Activated CD8-positive, alpha-beta memory T cell treated with anti-CD3 and anti-CD28 coated beads, Interleukin-2, amount 50 U/mL, for 48 hours (primary cell): ENCODE measurements around the gene CPSF4L.

ENCODE experiments used
- DNase-seq: peaks from one replicate; pipeline ENCODE4 v3.0.0-alpha.2; 2020

CPSF4L gene

DNA sequence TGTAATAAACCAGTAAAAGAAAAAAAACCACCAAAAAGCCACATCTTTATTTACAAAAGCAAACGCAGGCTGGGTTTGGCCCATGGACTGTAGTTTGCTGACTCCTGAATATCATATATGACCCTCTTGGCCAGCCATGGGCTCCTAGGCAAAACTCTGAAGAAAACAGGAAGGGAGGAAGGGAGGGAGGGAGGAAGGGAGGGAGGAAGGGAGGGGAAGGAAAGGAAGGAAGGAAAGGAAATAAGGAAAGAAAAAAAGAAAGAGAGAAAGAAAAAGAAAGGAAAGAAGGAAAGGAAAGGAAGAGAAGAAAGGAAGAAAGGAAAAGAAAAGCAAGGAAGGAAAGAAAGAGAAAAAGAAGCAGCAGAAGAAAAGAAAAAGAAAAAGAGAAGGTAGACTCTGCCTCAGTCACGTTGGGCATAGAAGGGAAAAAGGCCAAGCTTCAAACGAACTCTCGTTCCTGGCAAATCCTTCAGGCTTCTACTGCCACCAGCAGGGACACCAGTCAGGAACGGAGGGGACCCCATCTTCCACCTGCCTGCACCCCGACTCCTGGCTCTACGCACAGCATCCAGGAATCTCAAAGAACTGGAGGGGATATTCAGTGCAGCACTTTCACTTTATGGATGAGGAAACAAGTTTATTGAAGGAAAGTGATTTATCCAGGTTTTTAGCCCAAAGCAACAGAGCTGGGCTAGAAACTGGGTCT lies 28.0 kb upstream of the CPSF4L start:
- no peak for DNase-seq

DNA sequence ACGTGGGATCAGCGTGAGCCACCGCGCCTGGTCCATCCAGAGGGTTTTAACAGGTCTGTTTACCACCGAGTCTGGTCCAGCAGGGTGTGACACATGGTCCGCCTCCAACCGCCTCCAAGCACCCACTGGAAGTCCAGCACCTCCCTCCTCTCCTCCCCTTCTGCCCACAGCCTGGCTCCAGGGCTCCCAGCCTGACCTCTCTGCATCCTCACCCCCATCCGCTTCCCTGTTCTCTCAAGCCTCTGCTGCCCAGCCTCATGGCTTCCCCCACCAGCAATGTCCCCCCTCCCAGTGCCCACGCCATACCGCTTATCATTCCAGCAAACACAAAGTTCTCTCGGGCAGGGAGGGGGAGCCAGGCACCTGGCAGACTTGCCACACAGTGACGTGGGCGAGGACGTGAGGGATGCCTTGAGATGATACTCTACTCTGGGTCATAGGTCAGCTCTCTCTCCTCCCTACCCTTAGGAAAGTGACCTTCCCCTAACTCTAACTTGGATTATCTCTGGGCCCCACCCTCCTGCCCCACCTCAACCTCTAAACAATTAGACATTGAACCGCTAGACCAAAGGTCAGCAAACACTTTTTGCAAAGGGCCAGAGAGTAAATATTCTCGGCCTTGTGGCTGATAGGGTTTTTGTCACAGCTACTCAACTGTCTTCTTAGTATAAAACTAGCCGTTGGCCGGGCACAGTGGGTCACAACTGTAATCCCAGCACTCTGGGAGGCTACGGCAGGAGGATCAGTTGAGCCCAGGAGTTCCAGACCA lies 27.0 kb upstream of the CPSF4L start:
- DNase-seq: no peak

DNA sequence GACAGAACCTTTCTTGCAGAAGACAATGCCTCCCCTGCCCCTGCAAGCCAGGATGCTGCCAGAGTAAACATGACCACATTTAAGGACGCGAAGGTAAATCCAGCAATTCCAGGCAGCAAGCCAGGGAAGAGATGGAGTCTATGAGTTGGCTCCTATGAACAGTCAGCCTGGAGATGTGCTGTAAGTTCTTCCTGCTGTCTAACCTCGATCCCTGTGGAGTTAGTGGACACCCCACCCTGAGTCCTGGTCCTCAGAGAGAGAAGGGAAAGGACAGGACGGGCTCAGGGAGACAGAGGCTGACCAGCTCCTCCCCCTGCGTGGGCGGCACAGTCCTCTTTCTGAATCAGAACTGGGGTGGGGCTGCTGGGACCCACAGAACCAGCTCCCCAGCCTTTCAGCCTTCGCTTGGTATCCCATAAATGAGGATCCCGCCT lies 25.2 kb upstream of the CPSF4L start:
- no peak for DNase-seq

DNA sequence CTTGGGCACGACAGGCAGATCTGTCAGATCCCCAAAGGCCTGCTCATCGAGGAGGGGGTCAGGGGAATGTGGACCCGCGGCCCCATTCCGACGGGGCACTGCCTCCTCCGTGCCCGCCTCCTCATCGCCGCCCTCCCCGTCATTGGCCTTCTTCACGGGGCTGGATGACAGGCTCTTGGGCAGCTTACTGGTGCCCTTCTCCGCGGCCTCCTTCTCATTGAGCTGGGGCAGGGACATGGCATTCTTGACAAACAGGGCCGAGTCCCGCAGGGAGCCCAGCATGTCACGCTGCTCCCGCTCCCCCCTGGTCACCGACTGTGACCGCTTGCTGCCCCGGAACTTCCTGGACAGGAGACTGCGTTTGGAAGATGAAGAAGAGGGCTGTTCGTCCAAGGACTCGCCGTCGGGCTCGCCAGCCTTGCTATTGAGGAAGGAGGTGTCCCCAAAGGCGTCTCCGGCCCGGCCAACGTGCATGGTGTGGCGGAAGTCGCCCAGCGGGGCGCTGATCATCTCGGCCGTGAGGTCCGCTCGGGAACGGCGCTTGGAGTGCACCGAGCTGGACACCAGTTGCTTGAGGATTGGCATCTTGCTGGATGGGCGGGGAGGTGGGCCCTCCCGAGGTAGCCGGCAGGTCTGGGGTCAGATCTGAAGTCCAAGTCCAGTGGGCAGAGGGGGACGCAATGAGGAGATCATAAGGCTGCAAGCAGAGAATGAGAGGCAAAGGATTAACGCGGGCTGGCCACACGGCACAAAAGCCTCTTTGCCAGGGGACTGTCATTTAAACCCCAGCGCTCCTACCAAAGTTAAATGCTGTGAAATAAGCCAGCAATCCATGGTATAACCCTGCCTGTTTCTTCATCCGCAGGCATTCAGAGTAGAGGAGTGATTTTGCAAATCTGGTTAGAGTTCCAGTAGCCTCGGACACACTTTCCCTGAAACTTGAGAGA lies 24.5 kb upstream of the CPSF4L start:
- no peak for DNase-seq

DNA sequence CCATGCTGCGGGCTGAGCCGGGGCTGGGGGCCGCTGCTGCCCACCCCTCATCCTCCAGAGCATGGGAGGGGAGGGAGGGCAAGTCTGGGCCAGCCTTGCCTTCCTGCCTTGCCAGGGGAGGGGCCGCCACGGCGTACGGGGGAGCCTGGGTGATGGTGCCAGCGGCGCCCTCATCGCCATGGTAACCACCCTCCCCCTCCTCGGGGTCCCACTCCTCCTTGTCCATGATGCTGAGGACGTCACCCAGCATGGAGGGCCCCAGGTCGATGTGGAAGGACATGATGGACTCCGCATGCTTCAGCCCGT lies 23.9 kb upstream of the CPSF4L start:
- no peak for DNase-seq

DNA sequence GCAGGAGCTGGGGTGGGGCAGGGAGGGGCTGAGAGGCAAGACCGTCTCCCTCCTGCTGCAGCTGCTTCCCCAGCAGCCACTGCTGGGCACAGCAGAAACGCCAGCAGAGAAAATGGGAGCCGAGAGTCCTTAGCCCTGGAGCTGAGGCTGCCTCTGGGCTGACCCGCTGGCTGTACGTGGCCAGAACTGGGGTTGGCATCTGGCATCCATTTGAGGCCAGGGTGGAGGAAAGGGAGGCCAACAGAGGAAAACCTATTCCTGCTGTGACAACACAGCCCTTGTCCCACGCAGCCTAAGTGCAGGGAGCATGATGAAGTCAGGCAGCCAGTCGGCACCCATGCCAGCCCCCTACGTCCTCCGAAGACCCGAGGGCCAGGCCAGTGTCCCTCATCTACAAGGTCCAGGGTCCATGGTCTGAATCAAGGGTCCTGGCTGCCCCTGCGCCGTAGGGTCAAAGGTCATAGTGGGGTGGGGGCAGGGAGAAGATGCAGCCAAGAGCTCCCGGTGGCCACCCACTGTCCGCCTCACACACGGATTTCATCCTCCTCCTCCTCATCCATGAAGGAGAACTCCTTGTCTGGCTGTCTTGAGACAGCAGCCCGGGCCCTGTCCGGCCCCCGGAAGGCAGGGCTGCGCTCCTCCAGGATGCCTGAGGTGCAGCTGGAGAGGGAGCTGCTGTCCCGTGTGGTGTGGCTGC lies 23.4 kb upstream of the CPSF4L start:
- DNase-seq: no peak

DNA sequence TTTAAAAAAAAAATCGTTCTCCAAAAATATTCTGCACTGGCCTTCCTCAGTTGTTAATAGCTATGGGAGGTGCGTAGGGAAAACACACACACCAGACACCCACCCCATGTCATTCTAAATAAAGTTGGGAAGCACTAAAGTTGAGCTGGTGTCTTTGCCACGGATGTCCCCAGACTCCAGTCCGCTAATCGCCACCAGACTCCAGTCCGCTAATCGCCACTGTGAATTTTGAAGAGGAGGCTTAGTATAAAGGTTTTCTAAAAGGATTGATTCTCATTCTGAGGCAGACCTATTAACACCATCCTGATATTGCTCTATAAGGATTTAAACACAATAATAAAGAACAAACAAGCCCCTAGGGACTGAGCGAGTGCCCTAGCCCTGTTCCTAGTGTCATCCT lies 22.7 kb upstream of the CPSF4L start:
- DNase-seq: no peak

DNA sequence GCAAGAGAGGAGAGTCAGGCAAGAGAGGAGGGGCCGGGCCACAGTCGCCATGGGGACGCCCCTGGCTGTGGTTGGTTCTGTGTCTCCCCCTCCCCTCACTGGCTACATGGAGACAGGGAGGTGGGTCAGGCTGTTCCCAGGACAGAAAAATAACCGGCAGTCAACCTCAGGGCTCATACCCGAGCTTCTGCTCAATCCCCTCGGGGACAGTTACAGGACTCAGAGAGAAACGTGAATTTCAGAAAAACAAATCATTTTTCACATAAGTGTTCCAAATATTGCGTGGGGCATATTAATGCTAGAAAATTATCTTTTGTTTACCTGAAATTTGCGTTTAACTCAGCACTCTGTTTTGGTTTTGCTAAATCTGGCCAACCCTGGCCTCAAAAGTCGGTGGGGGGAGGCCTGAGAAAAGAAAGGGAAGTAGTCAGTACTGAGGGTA lies 22.2 kb upstream of the CPSF4L start:
- DNase-seq: no peak

DNA sequence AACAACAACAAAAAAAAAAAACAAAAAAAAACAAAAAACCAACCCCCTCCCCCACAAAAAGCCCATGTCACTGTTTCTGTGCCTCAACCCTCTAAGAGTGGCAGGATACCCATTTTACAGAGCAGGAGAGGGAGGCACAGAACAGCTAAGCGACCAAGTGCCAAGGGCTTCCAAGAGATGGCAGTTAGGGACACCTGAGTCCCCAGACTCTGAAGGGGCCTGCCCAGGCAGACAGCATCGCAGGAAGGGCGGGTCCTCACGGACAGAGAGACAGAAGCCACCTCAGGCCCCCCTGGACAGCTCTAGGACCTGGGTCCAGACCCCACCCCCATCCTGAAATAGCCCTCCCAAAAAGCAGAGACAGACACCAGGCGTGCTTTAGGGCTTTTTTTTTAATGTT lies 21.6 kb upstream of the CPSF4L start:
- DNase-seq: no peak

DNA sequence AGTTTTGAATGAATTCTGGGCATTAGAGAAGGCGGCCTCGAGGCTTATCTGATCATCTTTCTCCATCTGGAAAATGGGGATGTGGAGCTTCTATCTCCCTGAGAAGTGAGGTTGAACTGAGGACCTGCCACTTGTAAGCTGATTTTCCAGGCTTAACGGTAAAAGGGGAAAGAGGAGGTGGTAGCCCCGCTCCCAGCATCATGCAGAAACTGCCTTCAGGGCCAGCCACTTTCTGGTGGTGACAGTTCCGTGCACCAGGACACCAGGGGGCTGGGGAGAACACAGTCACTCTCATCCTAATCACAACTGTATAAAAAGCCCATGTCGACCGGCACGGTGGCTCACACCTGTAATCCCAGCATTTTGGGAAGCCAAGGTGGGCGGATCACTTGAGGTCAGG lies 20.9 kb upstream of the CPSF4L start:
- DNase-seq: no peak

DNA sequence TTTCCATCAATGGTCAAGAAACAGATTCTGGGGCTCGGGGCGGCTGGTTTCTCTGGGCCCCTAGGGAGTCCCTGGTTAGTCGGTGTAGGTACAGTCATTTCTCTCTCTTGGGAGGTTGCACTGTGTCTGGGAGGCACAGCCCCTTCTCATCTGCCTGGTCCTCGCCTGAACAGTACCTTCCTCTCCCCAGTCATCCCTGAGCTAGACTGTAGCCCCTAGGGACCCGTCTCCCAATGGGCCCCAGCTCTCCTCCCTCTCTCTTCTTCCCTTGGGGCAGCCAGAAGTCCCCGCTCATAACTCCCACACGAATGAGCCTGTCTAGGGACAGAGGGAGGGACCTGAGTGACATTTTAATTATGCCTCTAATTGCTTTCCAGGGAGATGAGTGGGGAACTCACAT lies 20.2 kb upstream of the CPSF4L start:
- no peak for DNase-seq

DNA sequence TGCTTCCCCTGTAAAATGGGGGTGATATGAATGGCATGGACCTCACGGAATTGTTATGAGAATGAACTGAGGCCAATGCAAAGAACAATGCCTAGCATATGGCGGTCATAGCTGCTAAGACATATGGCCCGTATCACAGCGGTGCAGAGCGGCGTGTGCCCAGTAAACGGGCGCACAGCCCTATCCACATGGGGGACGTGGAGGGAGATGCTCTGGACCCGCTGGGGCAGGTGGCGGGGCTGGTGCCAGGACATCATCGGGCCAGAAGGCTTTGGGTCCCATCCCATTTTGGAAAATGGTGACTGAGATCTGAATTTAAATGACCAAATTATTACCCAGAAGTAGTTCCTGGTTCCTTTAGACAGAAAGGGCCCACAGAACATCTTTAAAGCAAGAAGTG lies 18.5 kb upstream of the CPSF4L start:
- DNase-seq: no peak

DNA sequence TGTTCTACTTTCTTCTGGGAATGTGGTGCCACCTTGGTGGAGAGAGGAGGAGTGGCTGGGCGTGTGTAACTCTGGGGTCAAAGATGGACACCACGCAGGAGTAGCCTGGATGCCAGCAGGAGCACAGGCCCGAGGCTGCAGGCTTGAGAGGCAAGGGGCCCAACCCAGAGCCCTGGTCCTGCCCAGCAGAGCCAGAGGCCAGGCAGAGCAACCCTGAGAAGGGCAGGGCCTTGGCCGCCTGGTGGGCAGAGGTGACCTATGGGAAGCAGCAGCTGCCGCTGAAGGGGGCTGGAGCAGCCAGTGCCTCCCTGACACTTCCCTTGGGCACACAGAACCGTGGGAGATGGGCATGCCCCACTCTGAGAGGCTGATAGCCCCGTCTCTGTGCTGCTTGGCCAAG lies 18.0 kb upstream of the CPSF4L start:
- no peak for DNase-seq

DNA sequence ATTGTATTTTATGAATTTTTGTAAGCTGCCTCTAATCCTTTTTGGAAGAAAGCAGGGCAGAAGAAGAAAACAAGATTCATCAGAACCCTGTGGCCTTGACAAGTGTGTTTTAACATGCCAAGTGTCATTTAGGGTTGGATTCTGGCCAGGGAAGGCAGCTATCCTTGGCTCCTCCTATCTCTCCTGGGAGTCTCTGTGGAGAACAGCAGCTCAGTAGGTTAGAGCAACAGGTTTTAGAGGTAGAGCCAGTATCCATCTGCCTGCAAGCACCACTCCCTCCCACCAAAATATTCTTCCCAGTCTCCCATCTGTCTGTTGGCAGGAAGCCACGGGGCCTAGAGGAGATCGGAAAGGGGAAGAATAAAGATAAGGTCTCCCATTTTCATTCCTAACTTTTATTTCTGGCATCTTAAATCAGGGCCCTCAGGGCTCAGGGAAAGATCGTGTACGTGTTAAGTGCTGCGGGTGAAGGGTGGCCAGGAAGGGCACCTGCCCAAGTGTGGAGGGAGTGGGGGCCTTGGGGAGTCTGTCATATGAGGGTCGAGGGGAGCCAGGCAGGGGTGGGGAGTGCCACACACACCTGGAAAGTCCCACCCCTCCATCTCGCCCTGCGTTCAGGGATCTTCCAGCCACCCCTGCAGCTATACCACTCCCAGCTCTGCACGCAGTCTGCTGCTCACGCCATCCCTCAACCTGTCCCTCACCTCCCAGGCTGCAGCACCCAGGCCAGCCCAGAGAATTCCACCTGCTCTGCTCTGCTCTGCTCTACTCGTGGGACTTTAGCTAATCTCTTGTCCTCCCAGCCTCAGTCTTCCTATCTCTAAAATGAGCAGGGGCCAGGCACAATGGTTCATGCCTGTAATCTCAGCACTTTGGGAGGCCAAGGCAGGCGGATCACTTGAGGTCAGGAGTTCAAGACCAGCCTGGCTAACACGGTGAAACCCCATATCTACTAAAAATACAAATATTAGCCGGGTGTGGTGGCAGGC lies 17.1 kb upstream of the CPSF4L start:
- DNase-seq: no peak

DNA sequence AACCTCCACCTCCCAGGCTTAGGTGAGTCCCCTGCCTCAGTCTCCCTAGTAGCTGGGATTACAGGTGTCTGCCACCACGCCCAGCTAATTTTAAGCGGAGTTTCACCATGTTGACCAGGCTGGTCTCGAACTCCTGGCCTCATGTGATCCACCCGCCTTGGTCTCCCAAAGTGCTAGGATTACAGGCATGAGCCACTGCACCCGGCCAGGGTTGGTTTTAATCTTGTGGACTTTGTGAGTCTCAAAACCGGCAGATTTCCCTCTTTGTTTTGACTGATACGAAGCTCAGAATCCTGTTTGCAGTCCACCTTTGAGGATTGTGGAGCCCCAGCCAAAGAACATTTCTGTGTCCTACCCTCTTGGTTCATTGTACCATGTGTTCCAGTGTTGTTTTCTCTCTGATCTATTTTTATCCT lies 16.4 kb upstream of the CPSF4L start:
- DNase-seq: no peak

DNA sequence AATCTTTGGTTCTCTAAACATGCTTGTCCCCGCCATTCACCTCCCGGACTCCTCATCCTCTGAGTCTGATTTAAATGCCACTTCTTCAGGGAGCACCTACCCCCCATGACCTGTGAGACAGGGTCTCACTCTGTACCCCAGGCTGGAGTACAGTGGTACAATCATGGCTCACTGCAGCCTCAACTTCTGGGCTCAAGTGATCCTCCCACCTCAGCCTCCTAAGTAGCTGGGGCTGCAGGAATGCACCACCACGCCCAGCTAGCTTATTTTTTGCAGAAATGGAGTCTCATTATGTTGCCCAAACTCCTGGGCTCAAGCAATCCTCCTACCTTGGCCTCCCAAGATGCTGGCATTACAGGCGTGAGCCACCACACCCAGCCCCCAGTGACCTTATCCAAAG lies 12.8 kb upstream of the CPSF4L start:
- no peak for DNase-seq

DNA sequence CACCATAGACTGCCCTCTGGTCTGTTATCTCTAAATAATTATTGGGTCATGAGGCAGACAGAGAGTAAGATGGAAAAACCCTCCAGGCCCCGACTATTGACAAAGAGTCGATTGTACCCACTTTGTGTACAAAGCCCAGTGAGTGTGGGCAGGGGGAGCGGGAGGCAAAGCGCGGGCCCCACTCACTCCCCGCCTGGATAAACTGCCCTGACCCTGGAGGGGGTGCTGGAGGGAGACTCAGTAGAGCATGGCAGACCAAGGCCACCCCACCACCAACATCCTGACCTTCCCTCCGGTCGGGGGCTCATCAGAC lies 11.2 kb upstream of the CPSF4L start:
- DNase-seq: no peak

DNA sequence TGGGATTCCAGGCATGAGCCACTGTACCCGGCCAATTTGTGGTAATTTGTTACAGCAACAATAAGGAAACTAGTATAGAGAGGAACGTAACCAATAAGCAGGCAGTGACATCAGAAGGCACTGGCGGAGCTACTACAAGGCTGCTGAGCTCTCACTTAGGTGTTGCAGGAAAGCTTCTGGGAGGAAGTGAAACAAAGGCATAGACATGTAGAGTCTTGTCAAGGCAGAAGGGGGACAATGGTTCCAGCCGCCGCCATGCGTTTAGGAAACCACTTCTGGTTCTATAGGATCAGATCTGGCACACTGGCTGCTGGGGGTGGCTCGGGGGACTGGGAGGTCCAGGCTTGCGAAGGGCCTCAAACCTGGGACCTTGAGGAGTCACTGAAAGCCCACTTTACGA lies 9.4 kb upstream of the CPSF4L start:
- no peak for DNase-seq

DNA sequence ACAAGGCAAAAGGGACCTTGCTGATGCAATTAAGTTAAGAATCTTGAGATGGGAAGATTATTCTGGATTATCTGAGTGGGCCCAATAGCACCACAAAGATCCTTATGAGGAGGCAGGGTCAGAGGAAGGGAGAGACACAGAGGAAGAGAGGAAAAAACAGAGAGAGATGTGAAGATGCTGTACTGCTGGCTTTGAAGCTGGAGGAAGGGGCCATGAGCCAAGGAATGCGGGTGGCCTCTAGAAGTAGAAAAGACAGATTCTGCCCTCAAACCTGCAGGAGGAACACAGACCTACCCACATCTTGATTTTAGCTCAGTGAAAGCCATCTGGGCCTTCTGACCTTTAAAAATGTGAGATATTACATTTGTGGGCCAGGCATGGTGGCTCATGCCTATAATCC lies 8.1 kb upstream of the CPSF4L start:
- no peak for DNase-seq

DNA sequence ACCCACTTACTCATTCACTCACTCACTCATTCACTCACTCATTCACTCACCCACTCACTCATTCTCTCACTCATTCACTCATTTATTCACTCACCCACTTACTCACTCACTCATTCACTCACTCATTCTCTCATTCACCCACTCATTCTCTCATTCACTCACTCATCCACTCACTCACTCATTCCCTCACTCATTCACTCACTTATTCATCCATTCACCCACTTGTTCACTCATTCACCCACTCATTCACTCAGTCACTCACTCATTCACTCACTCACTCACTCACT lies 7.6 kb upstream of the CPSF4L start:
- no peak for DNase-seq

DNA sequence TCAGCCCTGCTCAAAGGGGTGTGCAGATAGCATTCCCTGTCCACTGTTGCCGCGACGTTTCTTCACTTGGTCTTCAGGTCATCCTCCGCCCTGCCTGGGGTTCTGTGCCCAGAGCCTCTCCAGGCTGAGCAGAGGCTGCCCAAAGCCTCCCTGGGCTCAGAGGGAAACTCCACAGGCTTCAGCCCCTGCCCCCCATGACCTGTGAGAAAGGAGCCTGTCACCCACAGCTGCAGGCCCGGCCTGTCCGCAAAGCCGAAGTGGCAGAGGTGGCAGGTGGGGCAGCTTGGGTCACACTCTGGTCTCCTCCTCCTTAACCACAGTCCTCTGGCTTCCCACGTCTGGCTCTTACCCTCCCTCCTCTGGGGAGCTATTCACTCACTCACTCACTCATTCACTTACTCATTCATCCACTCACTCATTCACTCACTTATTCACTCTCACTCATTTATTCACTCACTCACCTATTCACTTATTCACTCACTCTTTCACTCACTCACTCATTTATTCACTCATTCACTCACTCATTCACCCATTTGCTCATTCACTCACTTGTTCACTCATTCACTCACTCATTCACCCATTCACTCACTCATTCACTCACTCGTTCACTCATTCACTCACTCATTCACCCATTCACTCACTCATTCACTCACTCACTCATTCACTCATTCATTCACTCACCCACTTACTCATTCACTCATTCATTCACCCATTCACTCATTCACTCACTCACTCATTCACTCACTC lies 7.1 kb upstream of the CPSF4L start:
- no peak for DNase-seq
